Stimulated activated CD8-positive, alpha-beta memory T cell treated with anti-CD3 and anti-CD28 coated beads, Interleukin-2, amount 100 ng/mL, for 48 hours (primary cell): ENCODE results near the gene IP6K1.
"Not testable (repeated sequence)": the region's sequence is repeated elsewhere in the genome, so short reads cannot be mapped to it uniquely, and the experiment has no call there.

ENCODE experiments used
- DNase-seq, 2 donors: peaks; one replicate each; pipeline ENCODE4 v3.0.0-alpha.2; 2020; ENCODE audit warnings: low read depth in 2 of 2

The IP6K1 gene

GRCh38 chr3:49769286-49769915 is 16.9 kb downstream of the IP6K1 start:
- DNase-seq = no peak

GRCh38 chr3:49763981-49764380 is 22.4 kb downstream of the IP6K1 start:
- no peak for DNase-seq

- no peak for DNase-seq
Observed at GRCh38 chr3:49761661-49762060, 24.7 kb downstream of the IP6K1 start.

GRCh38 chr3:49759226-49759625 is 27.1 kb downstream of the IP6K1 start:
- DNase-seq = no peak

- DNase-seq = no peak
Observed at GRCh38 chr3:49757197-49757596, 29.1 kb downstream of the IP6K1 start.

GRCh38 chr3:49756036-49756435 is 30.3 kb downstream of the IP6K1 start:
- DNase-seq = no peak

- no peak for DNase-seq
Observed at GRCh38 chr3:49754536-49754935, 31.8 kb downstream of the IP6K1 start.

GRCh38 chr3:49751501-49751900 is 34.8 kb downstream of the IP6K1 start:
- no peak for DNase-seq

GRCh38 chr3:49750056-49750455 is 36.3 kb downstream of the IP6K1 start:
- no peak for DNase-seq

- DNase-seq = not testable (repeated sequence)
Observed at GRCh38 chr3:49748874-49749273, 37.5 kb downstream of the IP6K1 start.

GRCh38 chr3:49747792-49748480 is 38.4 kb downstream of the IP6K1 start:
- DNase-seq = no peak

GRCh38 chr3:49745986-49746385 is 40.4 kb downstream of the IP6K1 start:
- no peak for DNase-seq

GRCh38 chr3:49740427-49740826 is 45.9 kb downstream of the IP6K1 start:
- DNase-seq = no peak

GRCh38 chr3:49738067-49738713 is 48.2 kb downstream of the IP6K1 start:
- DNase-seq = no peak

- no peak for DNase-seq
Observed at GRCh38 chr3:49734752-49735151, 51.6 kb downstream of the IP6K1 start.

- DNase-seq = no peak
Observed at GRCh38 chr3:49733551-49733950, 52.8 kb downstream of the IP6K1 start.

GRCh38 chr3:49732597-49732996 is 53.7 kb downstream of the IP6K1 start:
- DNase-seq = no peak

GRCh38 chr3:49729966-49730609 is 56.3 kb downstream of the IP6K1 start:
- no peak for DNase-seq

- no peak for DNase-seq
Observed at GRCh38 chr3:49727924-49728361, 58.4 kb downstream of the IP6K1 start.

GRCh38 chr3:49727154-49727923 is 59.0 kb downstream of the IP6K1 start:
- DNase-seq = no peak

- DNase-seq = no peak
Observed at GRCh38 chr3:49725906-49726681, 60.2 kb downstream of the IP6K1 start.
